Heart left ventricle (tissue), 13 donors: ENCODE measurements around the gene TAB3.

Experiments
- CTCF ChIP-seq, 12 donors: fragments of 200-600 bp; sonication (generic) in 4 of 12; IDR thresholded peaks; one replicate each; pipeline versions ENCODE4 v1.5.0 to v1.8.0; 2018 to 2022; ENCODE audit warnings: antibody characterized with exemption in 12 of 12, mild to moderate bottlenecking in 5 of 12
- POLR2A ChIP-seq, 2 donors: fragments of 450-650 bp; IDR thresholded peaks; one replicate each; pipeline ENCODE4 v1.6.1; 2017; ENCODE audit warnings: antibody characterized with exemption in 2 of 2, mild to moderate bottlenecking in 2 of 2, moderate library complexity in 2 of 2
- donor health status: ischemic (EF 13 %, LVEDD 7.1; RV severe dilation, severe dysfunction).
- donor health status: DM: no; HTN: yes; CAD: no.
- donor health status: DM: no; HTN: no; CAD: no.
- donor health status: ischemic (EF 25% LVEDD 6.9; RV normal size, moderate dysfunction).
- donor health status: ischemic (EF 25% LVEDD 5.7; RV mildly dilated, moderate dysfunction).
- donor health status: ischemic (EF 35%, LVEDD 5.7; RV mildly dilated, moderate dysfunction).
- donor health status: nonischemic (EF 11% LVEDD 7.7; RV severe dilation, severe dysfunction).
- donor health status: DM: yes; HTN: yes; CAD: no.
- donor health status: PGD.
- donor health status: ischemic (EF 29% LVEDD 5.4; RV normal size, mild dysfunction).
- donor health status: nonischemic (EF 23%, LVEDD 6.1; RV moderate dilation, normal function).

GRCh38 chrX:30893206-30893605 lies 4.2 kb upstream of the TAB3 start:
- TF ChIP-seq CTCF (IDR thresholded peaks at IDR 0.05), result no peak
- TF ChIP-seq POLR2A (IDR thresholded peaks at IDR 0.05), result no peak
